Spleen (tissue), 7 donors: Measurements from ENCODE around the gene P4HA3.

Source experiments
- CTCF ChIP-seq, 11 experiments: fragments of 200-600 bp in 7 of 11; fragments of 450-650 bp in 4 of 11; sonication (generic) in 4 of 11; IDR thresholded peaks in 8 of 11; conservative IDR thresholded peaks in 3 of 11; 1 replicate in 7 of 11; 2 replicates in 4 of 11; pipeline versions ENCODE4 v1.4.0 to v1.8.0; 2016 to 2021; ENCODE audit warnings: antibody characterized with exemption in 11 of 11, inconsistent platforms in 4 of 11, mild to moderate bottlenecking in 1 of 11
- POLR2A ChIP-seq, 3 donors: fragments of 450-650 bp; IDR thresholded peaks; one replicate each; pipeline ENCODE4 v1.5.1; 2017; ENCODE audit warnings: antibody characterized with exemption in 3 of 3, mild to moderate bottlenecking in 1 of 3
- donor health status: DM: no; HTN: no; CAD: no; lungs with moderate emphysema.
- donor health status: DM: no; HTN: no; CAD: no.
- donor health status: DM: no; HTN: no; CAD: no.

GRCh38 chr11:74312326-74312725 is 886 bp upstream of the P4HA3 start:
- TF ChIP-seq CTCF (IDR thresholded peaks at IDR 0.05 in 8 of 11, conservative IDR thresholded peaks at IDR 0.05 in 3 of 11) (no peak), POLR2A (IDR thresholded peaks at IDR 0.05) (no peak)
